ENCODE measurements around the gene THSD4. TPM values are rescaled to one million over a fixed set of nuclear protein-coding genes. Genes with fewer than 3 reads are reported as not detected.

The THSD4 gene
- total RNA-seq, 1 experiment from 2014 or later: 29.3 TPM

GRCh38 chr15:71082803-71083202, 32.5 kb upstream of the THSD4 start:
- no TSS peak for BruUV-seq (replicated peaks)
- H3K4me3 ChIP-seq: no peak overlapping the region
- no peak overlapping the region for H3K27ac ChIP-seq
- TF ChIP-seq CTCF (conservative IDR thresholded peaks at IDR 0.05) (no peak), EZH2 (IDR thresholded peaks at IDR 0.05; ENCODE audit: low read depth) (no peak)
- H3K79me2 ChIP-seq (ENCODE audit: low read depth): no peaks in the 10 kb centered on the region
- intact Hi-C loops (cut with micrococcal nuclease; ENCODE audit: unreplicated experiment): no loop called here
- POLR2A ChIA-PET (ENCODE audit: unreplicated experiment): no interaction called here
- CTCF ChIA-PET: no interaction called here
- peaks cover 19% of the 10 kb centered on the region; the same call in 1 of the 2 replicates for H3F3A ChIP-seq (ENCODE audit: insufficient read depth, low read depth)
- peaks cover 26% of the 10 kb centered on the region for H3K4me1 ChIP-seq (replicated peaks; ENCODE audit: insufficient read depth)
- DNase-seq: no peak
- no peaks in the 10 kb centered on the region for H3K9me2 ChIP-seq (ENCODE audit: insufficient read depth)
- H2AFZ ChIP-seq: no peak overlapping the region
- H3K4me2 ChIP-seq: no peak overlapping the region
- no peaks in the 10 kb centered on the region for H3K36me3 ChIP-seq (ENCODE audit: low read depth)
- no peaks in the 10 kb centered on the region for H3K27me3 ChIP-seq (ENCODE audit: insufficient read depth, low read depth)
- no peaks in the 10 kb centered on the region for H3K9me3 ChIP-seq (ENCODE audit: insufficient read depth, low read depth)
- H4K20me1 ChIP-seq (ENCODE audit: insufficient read depth): no peaks in the 10 kb centered on the region

GRCh38 chr15:71083349-71083748, 31.9 kb upstream of the THSD4 start:
- ChIA-PET CTCF (no interaction called here), POLR2A (ENCODE audit: unreplicated experiment) (no interaction called here)
- no peaks in the 10 kb centered on the region for H4K20me1 ChIP-seq (ENCODE audit: insufficient read depth)
- no TSS peak for BruUV-seq (replicated peaks)
- H3K27me3 ChIP-seq (ENCODE audit: insufficient read depth, low read depth): no peaks in the 10 kb centered on the region
- H3F3A ChIP-seq (ENCODE audit: insufficient read depth, low read depth): peaks cover 19% of the 10 kb centered on the region; the same call in 1 of the 2 replicates
- intact Hi-C loops (cut with micrococcal nuclease; ENCODE audit: unreplicated experiment): no loop called here
- H3K79me2 ChIP-seq (ENCODE audit: low read depth): no peaks in the 10 kb centered on the region
- no peak overlapping the region for H3K4me3 ChIP-seq
- no peak overlapping the region for H3K27ac ChIP-seq
- H3K9me2 ChIP-seq (ENCODE audit: insufficient read depth): no peaks in the 10 kb centered on the region
- no peak for TF ChIP-seq EZH2 (IDR thresholded peaks at IDR 0.05; ENCODE audit: low read depth)
- TF ChIP-seq CTCF (conservative IDR thresholded peaks at IDR 0.05): no peak
- no peaks in the 10 kb centered on the region for H3K36me3 ChIP-seq (ENCODE audit: low read depth)
- H3K9me3 ChIP-seq (ENCODE audit: insufficient read depth, low read depth): no peaks in the 10 kb centered on the region
- no peak overlapping the region for H2AFZ ChIP-seq
- peaks cover 21% of the 10 kb centered on the region for H3K4me1 ChIP-seq (replicated peaks; ENCODE audit: insufficient read depth)
- H3K4me2 ChIP-seq: no peak overlapping the region
- no peak for DNase-seq

GRCh38 chr15:71084264-71084663, 31.0 kb upstream of the THSD4 start:
- H3K79me2 ChIP-seq (ENCODE audit: low read depth): no peaks in the 10 kb centered on the region
- H3K9me2 ChIP-seq (ENCODE audit: insufficient read depth): no peaks in the 10 kb centered on the region
- intact Hi-C loops (cut with micrococcal nuclease; ENCODE audit: unreplicated experiment): no loop called here
- peaks cover 12% of the 10 kb centered on the region; the same call in 1 of the 2 replicates for H3F3A ChIP-seq (ENCODE audit: insufficient read depth, low read depth)
- H3K4me2 ChIP-seq: no peak overlapping the region
- POLR2A ChIA-PET (ENCODE audit: unreplicated experiment): no interaction called here
- peaks cover 12% of the 10 kb centered on the region for H3K4me1 ChIP-seq (replicated peaks; ENCODE audit: insufficient read depth)
- H3K27ac ChIP-seq: no peak overlapping the region
- no peak overlapping the region for H3K4me3 ChIP-seq
- no peaks in the 10 kb centered on the region for H3K9me3 ChIP-seq (ENCODE audit: insufficient read depth, low read depth)
- no peak for DNase-seq
- CTCF ChIA-PET: no interaction called here
- no peaks in the 10 kb centered on the region for H4K20me1 ChIP-seq (ENCODE audit: insufficient read depth)
- H2AFZ ChIP-seq: no peak overlapping the region
- BruUV-seq (replicated peaks): no TSS peak
- no peaks in the 10 kb centered on the region for H3K27me3 ChIP-seq (ENCODE audit: insufficient read depth, low read depth)
- TF ChIP-seq CTCF (conservative IDR thresholded peaks at IDR 0.05): no peak
- no peak for TF ChIP-seq EZH2 (IDR thresholded peaks at IDR 0.05; ENCODE audit: low read depth)
- H3K36me3 ChIP-seq (ENCODE audit: low read depth): no peaks in the 10 kb centered on the region
